OCI-LY1 (cell line): ENCODE data around the gene NFIA.

ENCODE experiments used
- CTCF ChIP-seq: fragments of 200-600 bp; sonication (generic), shearing (Covaris generic); IDR thresholded peaks from 2 replicates; pipeline ENCODE4 v1.5.1; 2017; ENCODE audit warnings: mild to moderate bottlenecking, antibody characterized with exemption, low read length, moderate library complexity, mixed read lengths
- EZH2 ChIP-seq: fragments of 200-600 bp; sonication (generic), shearing (Covaris generic); IDR thresholded peaks from 2 replicates; pipeline ENCODE4 v1.8.0; 2017; ENCODE audit warnings: borderline replicate concordance, mixed run types, mild to moderate bottlenecking, antibody characterized with exemption, low read length, moderate library complexity, mixed read lengths

DNA sequence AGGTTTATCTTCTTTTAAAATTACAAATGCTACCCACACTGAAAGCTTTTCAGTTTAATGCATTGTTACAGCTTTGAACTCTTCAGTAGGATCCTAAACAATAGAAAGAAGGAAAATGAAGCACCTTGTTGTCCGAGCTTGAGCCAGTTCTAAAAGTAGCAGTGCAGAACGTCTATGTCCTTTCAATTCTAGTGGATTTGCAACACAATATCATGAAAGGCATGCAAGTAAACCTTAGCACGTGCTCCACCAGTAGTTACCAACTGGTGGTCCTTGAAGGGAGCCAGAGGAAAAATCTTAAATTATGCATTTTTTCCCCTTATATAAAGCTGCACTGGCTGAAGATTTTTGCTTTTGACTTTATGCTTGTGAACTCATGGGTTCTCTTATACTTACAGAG is 208.2 kb downstream of the NFIA start:
- TF ChIP-seq CTCF (no peak), EZH2 (no peak)
